OCI-LY3 (cell line): Measurements from ENCODE around the gene SPP2.

Source experiments
- EZH2phosphoT487 ChIP-seq: fragments of 200-600 bp; shearing (Covaris generic); IDR thresholded peaks from 2 replicates; pipeline ENCODE4 v1.6.1; 2018; ENCODE audit warnings: antibody characterized with exemption, mixed run types, low read depth
- TF ChIP-seq, protein P1 (sequence below): fragments of 200-600, 300-600 bp; sonication (generic); IDR thresholded peaks from 2 replicates; pipeline ENCODE4 v1.5.1; 2014; ENCODE audit warnings: antibody characterized with exemption, low read length, low read depth

DNA sequence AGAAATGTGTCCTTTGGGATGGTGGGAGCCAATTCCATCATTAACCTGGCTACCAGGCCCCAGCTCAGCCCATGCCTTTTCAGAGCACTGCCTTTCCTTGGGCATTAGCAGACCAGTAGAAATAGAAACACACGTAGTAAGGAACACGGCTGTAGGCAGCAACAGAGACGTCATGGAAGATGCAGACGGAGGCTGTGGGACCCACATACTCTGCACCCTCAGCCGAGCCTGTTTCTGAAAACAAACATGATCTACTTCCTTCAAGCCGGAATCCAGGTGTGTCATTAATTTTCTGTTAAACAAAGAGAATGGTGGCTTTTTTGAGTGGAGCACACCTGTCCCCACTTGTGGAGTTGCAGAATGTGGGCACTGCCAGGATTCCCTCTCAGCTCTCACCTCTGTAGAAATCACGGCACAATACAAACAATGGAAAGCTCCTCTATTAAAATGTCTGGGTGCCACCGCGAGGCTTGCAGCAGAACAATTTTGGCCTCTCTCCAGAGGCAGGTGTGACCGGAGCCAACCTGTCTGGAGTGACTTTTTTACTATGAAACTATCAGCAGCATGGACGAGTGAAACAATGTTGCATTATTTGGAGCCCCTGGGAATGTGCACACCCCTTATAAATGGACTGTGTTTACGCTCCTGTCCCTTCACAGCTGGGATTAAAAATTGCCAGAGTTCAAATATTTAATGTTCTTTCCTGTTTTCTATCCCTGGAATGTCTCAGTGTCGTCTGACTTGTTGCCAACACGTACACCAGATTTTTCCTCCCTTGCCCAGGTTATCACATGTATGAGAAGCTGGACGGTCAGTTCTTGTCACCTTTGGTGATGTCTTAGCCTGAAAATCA, 31.7 kb downstream of the SPP2 start:
- TF ChIP-seq, protein P1, sequence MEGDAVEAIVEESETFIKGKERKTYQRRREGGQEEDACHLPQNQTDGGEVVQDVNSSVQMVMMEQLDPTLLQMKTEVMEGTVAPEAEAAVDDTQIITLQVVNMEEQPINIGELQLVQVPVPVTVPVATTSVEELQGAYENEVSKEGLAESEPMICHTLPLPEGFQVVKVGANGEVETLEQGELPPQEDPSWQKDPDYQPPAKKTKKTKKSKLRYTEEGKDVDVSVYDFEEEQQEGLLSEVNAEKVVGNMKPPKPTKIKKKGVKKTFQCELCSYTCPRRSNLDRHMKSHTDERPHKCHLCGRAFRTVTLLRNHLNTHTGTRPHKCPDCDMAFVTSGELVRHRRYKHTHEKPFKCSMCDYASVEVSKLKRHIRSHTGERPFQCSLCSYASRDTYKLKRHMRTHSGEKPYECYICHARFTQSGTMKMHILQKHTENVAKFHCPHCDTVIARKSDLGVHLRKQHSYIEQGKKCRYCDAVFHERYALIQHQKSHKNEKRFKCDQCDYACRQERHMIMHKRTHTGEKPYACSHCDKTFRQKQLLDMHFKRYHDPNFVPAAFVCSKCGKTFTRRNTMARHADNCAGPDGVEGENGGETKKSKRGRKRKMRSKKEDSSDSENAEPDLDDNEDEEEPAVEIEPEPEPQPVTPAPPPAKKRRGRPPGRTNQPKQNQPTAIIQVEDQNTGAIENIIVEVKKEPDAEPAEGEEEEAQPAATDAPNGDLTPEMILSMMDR = no peak
- TF ChIP-seq EZH2phosphoT487 = no peak
